RCC 7860 (cell line): ENCODE measurements around the gene ADGRG2.
"Not testable (repeated sequence)": the region's sequence is repeated elsewhere in the genome, so short reads cannot be mapped to it uniquely, and the experiment has no call there.

Experiments
- DNase-seq: peaks from one replicate; pipeline ENCODE4 v3.0.0-alpha.2; 2015; ENCODE audit warnings: low spot score
- FAIRE-seq: peaks from 2 replicates; lab custom pipeline; 2012; peaks lifted over from hg19 to GRCh38; lab: Jason Lieb, UNC

The ADGRG2 gene

GRCh38 chrX:19086102-19086772 lies 36.0 kb downstream of the ADGRG2 start:
- FAIRE-seq (no peak), DNase-seq (no peak)

- FAIRE-seq: no peak
Measured at GRCh38 chrX:19085666-19086065, 36.6 kb downstream of the ADGRG2 start.

GRCh38 chrX:19075754-19076153 lies 46.5 kb downstream of the ADGRG2 start:
- FAIRE-seq (no peak), DNase-seq (no peak)

More at GRCh38 chrX:19085666-19086065, 36.6 kb downstream of the ADGRG2 start:
- DNase-seq: no peak

GRCh38 chrX:19072372-19072771 lies 49.9 kb downstream of the ADGRG2 start:
- FAIRE-seq: no peak
- no peak for DNase-seq

- FAIRE-seq (no peak), DNase-seq (no peak)
Measured at GRCh38 chrX:19070555-19070994, 51.7 kb downstream of the ADGRG2 start.

- not testable (repeated sequence) for FAIRE-seq, DNase-seq
Measured at GRCh38 chrX:19066987-19067386, 55.3 kb downstream of the ADGRG2 start.

- FAIRE-seq (no peak), DNase-seq (no peak)
Measured at GRCh38 chrX:19065535-19065934, 56.7 kb downstream of the ADGRG2 start.

- FAIRE-seq: no peak
Measured at GRCh38 chrX:19064175-19064574, 58.1 kb downstream of the ADGRG2 start.

GRCh38 chrX:19063030-19063429 lies 59.2 kb downstream of the ADGRG2 start:
- peak; percentile 34 for DNase-seq
- no peak for FAIRE-seq

More at GRCh38 chrX:19064175-19064574, 58.1 kb downstream of the ADGRG2 start:
- no peak for DNase-seq

- no peak for DNase-seq
- no peak for FAIRE-seq
Measured at GRCh38 chrX:19059067-19059466, 63.2 kb downstream of the ADGRG2 start.

GRCh38 chrX:19057856-19058255 lies 64.4 kb downstream of the ADGRG2 start:
- DNase-seq (no peak), FAIRE-seq (no peak)

- FAIRE-seq (no peak), DNase-seq (no peak)
Measured at GRCh38 chrX:19049110-19049509, 73.2 kb downstream of the ADGRG2 start.

- DNase-seq (peak; percentile 75), FAIRE-seq (peak; percentile 93)
Measured at GRCh38 chrX:19046343-19047215, 75.7 kb downstream of the ADGRG2 start.

GRCh38 chrX:19040373-19040772 lies 81.9 kb downstream of the ADGRG2 start:
- DNase-seq: no peak
- FAIRE-seq: peak; percentile 78

GRCh38 chrX:19034025-19034424 lies 88.2 kb downstream of the ADGRG2 start:
- DNase-seq (no peak), FAIRE-seq (no peak)

- DNase-seq: no peak
- no peak for FAIRE-seq
Measured at GRCh38 chrX:19030805-19031204, 91.5 kb downstream of the ADGRG2 start.

- FAIRE-seq (no peak), DNase-seq (no peak)
Measured at GRCh38 chrX:19028560-19028959, 93.7 kb downstream of the ADGRG2 start.

- DNase-seq (no peak), FAIRE-seq (no peak)
Measured at GRCh38 chrX:19024366-19024765, 97.9 kb downstream of the ADGRG2 start.

- no peak for FAIRE-seq
- DNase-seq: no peak
Measured at GRCh38 chrX:19019996-19020395, 102.3 kb downstream of the ADGRG2 start.

GRCh38 chrX:19017271-19017670 lies 105.0 kb downstream of the ADGRG2 start:
- no peak for FAIRE-seq
- peak; percentile 11 for DNase-seq

GRCh38 chrX:19016614-19017013 lies 105.7 kb downstream of the ADGRG2 start:
- not testable (repeated sequence) for FAIRE-seq

GRCh38 chrX:19007868-19008267 lies 114.4 kb downstream of the ADGRG2 start:
- DNase-seq (no peak), FAIRE-seq (no peak)

More at GRCh38 chrX:19016614-19017013, 105.7 kb downstream of the ADGRG2 start:
- DNase-seq: peak; percentile 7
